Measurements from ENCODE around the gene CYRIA. TPM values are rescaled to one million over a fixed set of nuclear protein-coding genes. Genes with fewer than 3 reads are reported as not detected.

The CYRIA gene
- total RNA-seq, 4 donors from 2014 or later: 33.6 to 79.0 (median 50.0) TPM

DNA sequence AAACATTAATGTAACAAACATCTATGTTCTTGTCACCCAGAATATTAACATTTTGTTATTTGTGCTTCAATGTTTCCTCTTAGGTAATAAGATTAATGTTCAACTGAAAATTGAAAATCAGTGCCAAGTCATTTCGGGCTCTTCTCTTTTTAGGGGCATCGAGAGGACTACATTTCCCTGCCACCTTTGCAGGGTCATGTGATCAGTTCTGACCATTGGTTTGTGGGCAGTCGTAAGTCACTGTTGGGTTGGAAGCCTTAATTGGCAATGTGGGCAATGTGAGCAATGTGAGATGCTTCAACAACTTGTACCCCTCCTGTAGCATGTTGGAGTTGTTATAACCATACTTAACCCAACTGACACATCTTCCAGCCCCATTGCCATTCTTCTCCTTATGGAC, 10.1 kb upstream of the CYRIA start:
- no peak overlapping the region for H3K27ac ChIP-seq
- no peaks in the 10 kb centered on the region for H3K9me3 ChIP-seq
- no peak for DNase-seq
- H3K4me1 ChIP-seq: no peaks in the 10 kb centered on the region
- intact Hi-C loops (cut with DNase I): no loop called here
- no peaks in the 10 kb centered on the region for H3K27me3 ChIP-seq
- H3K36me3 ChIP-seq: no peaks in the 10 kb centered on the region
- 87 to 97% methylated on average over 3 of the region's 3 CpGs for WGBS, 2 donors
- H3K4me3 ChIP-seq (replicated peaks in 1 of 3): no peak overlapping the region
- TF ChIP-seq POLR2A (IDR thresholded peaks at IDR 0.05): no peak
- TF ChIP-seq, protein P1, sequence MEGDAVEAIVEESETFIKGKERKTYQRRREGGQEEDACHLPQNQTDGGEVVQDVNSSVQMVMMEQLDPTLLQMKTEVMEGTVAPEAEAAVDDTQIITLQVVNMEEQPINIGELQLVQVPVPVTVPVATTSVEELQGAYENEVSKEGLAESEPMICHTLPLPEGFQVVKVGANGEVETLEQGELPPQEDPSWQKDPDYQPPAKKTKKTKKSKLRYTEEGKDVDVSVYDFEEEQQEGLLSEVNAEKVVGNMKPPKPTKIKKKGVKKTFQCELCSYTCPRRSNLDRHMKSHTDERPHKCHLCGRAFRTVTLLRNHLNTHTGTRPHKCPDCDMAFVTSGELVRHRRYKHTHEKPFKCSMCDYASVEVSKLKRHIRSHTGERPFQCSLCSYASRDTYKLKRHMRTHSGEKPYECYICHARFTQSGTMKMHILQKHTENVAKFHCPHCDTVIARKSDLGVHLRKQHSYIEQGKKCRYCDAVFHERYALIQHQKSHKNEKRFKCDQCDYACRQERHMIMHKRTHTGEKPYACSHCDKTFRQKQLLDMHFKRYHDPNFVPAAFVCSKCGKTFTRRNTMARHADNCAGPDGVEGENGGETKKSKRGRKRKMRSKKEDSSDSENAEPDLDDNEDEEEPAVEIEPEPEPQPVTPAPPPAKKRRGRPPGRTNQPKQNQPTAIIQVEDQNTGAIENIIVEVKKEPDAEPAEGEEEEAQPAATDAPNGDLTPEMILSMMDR (IDR thresholded peaks at IDR 0.05): no peak

DNA sequence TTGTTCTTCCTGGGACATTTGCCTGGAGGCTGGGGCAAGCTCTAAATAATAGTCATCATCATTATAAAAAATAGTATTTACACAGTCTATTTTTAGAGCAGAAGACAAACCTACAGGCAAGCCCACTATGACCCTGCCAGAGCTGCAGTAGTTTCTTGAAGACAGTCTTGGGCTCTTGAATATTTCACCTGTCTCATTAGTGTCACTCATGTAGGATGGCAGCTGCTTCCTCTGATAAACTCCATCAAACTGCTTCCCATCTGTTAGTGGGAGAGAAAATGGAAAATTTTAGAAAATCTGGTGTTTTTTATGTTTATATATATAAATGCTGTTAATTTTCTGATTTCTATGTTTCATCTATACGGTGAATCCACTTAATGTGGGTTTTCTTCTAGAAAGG, 8.5 kb upstream of the CYRIA start:
- intact Hi-C loops (cut with DNase I): no loop called here
- H3K9me3 ChIP-seq: no peaks in the 10 kb centered on the region
- TF ChIP-seq, protein P1 (IDR thresholded peaks at IDR 0.05): no peak
- no peak for TF ChIP-seq POLR2A (IDR thresholded peaks at IDR 0.05)
- 93 to 94% methylated on average over 1 of the region's 1 CpG for WGBS, 2 donors
- DNase-seq: no peak
- H3K36me3 ChIP-seq: no peaks in the 10 kb centered on the region
- no peaks in the 10 kb centered on the region for H3K27me3 ChIP-seq
- no peak overlapping the region for H3K4me3 ChIP-seq (replicated peaks in 1 of 3)
- peaks cover 0 to 4% of the 10 kb centered on the region in 2 donors for H3K4me1 ChIP-seq
- H3K27ac ChIP-seq: no peak overlapping the region

DNA sequence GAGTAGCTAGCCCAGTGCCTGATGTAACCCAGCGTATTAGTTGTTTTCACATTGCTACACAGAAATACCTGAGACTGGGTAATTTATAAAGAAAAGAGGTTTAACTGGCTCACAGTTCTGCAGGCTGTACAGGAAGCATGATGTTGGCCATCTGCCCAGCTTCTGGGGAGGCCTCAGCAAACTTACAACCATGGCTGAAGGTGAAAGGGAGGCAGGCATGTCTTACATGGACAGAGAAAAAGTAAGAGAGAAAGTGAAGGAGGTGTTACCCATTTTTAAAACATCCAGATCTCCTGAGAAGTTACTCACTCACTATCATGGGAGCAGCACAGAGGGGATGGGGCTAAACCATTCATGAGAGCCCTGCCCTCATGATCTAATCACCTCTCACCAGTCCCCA, 6.1 kb upstream of the CYRIA start:
- intact Hi-C loops (cut with DNase I): no loop called here
- no peaks in the 10 kb centered on the region for H3K36me3 ChIP-seq
- no peaks in the 10 kb centered on the region for H3K27me3 ChIP-seq
- no peak overlapping the region for H3K27ac ChIP-seq
- H3K4me3 ChIP-seq (replicated peaks in 1 of 3): no peak overlapping the region
- DNase-seq: peak in 1 of 2 donors; percentile 47
- 89 to 100% methylated on average over 1 of the region's 1 CpG for WGBS, 2 donors
- peaks cover 0 to 4% of the 10 kb centered on the region in 2 donors for H3K4me1 ChIP-seq
- H3K9me3 ChIP-seq: no peaks in the 10 kb centered on the region
- no peak for TF ChIP-seq POLR2A (IDR thresholded peaks at IDR 0.05)
- TF ChIP-seq, protein P1 (IDR thresholded peaks at IDR 0.05): no peak

DNA sequence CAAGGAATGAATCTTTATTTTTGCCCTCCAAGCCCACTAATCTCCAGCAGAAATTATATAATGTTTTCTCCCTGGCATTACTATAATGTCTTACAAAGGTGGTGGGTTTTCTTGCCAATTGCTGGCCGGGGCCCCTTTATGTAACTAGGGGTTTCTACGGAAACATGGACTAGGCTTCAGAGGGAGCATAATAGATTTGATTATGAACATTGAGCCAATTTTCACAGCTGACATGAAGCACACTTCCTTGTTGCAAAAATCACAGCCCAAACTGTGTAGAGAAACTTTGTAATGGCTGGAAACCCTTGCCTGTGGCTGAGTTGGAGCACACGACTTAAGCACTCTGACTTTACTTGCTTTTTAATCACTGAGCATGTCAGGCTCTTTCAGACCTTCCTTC, 3.8 kb upstream of the CYRIA start:
- TF ChIP-seq, protein P1 (IDR thresholded peaks at IDR 0.05): no peak
- TF ChIP-seq POLR2A (IDR thresholded peaks at IDR 0.05): no peak
- intact Hi-C loops (cut with DNase I): no loop called here
- no peak for DNase-seq
- Histone ChIP-seq H3K27me3 (no peaks in the 10 kb centered on the region), H3K27ac (peak overlapping the region in 1 of 3 donors; percentile 28), H3K4me1 (peaks cover 8 to 14% of the 10 kb centered on the region in 2 donors), H3K9me3 (no peaks in the 10 kb centered on the region), H3K36me3 (no peaks in the 10 kb centered on the region), H3K4me3 (replicated peaks in 1 of 3) (no peak overlapping the region)
- 58 to 61% methylated on average over 3 of the region's 3 CpGs for WGBS, 2 donors

DNA sequence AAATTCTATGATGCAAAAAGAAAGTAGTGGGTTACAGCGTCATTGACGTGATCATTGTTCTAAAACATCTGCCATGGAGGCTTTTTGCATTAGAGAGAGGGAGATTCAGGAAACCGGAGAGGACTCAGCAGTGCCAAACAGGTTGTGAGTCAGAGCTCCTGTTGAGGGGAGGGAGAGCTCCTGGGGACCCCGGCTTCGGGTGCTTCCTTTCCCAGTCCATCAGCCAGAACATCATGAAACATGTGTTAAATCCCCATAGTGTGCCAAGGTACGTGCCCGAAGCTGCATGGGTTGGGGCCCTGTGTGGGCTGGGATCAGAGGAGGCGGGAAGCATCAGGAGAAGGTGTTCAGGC, 791 bp upstream of the CYRIA start:
- Histone ChIP-seq H3K4me3 (replicated peaks in 1 of 3) (peak overlapping the region in 1 of 3 donors; percentile 34), H3K4me1 (peaks cover 35 to 42% of the 10 kb centered on the region in 2 donors), H3K36me3 (no peaks in the 10 kb centered on the region), H3K9me3 (no peaks in the 10 kb centered on the region), H3K27me3 (no peaks in the 10 kb centered on the region), H3K27ac (peak overlapping the region in 2 of 3 donors; percentile 35 to 78)
- TF ChIP-seq, protein P1 (IDR thresholded peaks at IDR 0.05): no peak
- no peak for TF ChIP-seq POLR2A (IDR thresholded peaks at IDR 0.05)
- intact Hi-C loops (cut with DNase I): no loop called here
- DNase-seq: no peak
- whole genome bisulfite sequencing, 2 donors: 42 to 72% methylated on average over 8 of the region's 8 CpGs
